HepG2 (cell line): Measurements from ENCODE around the gene DGCR2. TPM values are rescaled to one million over a fixed set of nuclear protein-coding genes. Genes with fewer than 3 reads are reported as not detected.

Experiments used
- ATAC-seq: fragments of 200-7000 bp; cut with Tn5 transposase; 3 replicates; pipeline ENCODE4 v1.9.1; 2020; ENCODE audit warnings: mild to moderate bottlenecking, moderate library complexity
- BruUV-seq: library from RNA; stranded (reverse); fragments of 400-500 nt; replicated peaks from 2 replicates; lab custom pipeline; 2021; lab: Mats Ljungman, UMichigan
- CTCF ChIA-PET: fragments of 300-600 bp; formaldehyde crosslinking; extraction: SDS; loops from one replicate; lab custom pipeline; 2021; ENCODE audit warnings: low total read pairs, inconsistent platforms, low intra/inter-chr PET ratio; lab: Yijun Ruan, JAX
- POLR2A ChIA-PET: fragments of 350-600 bp; sonication (Branson Sonifier 250); formaldehyde crosslinking; loops from one replicate; lab custom pipeline; 2020; ENCODE audit warnings: antibody characterized with exemption, inconsistent platforms; lab: Yijun Ruan, JAX
- DNase-seq: peaks from one replicate; pipeline ENCODE4 v3.0.0-alpha.2; 2015; ENCODE audit warnings: low spot score
- FAIRE-seq: peaks from 3 replicates; lab custom pipeline; 2011; peaks lifted over from hg19 to GRCh38; lab: Jason Lieb, UNC
- H2AFZ ChIP-seq: one replicate; pipeline ENCODE4 v1.6.1; 2011; ENCODE audit warnings: low read length, inconsistent platforms
- H3K27ac ChIP-seq: fragments of 300-600 bp; 3 replicates; pipeline ENCODE4 v1.8.0; 2011; ENCODE audit warnings: mixed run types, mild to moderate bottlenecking, mixed read lengths, low read length, inconsistent platforms; ENCODE audit not compliant: insufficient read depth; ENCODE audit errors: extremely low read length
- H3K27me3 ChIP-seq, 2 experiments: fragments of 200-600 bp in 1 of 2; 2 replicates in 1 of 2; 3 replicates in 1 of 2; pipeline versions ENCODE4 v1.6.0 to v1.8.0; 2011; ENCODE audit warnings: low read length in 2 of 2, mild to moderate bottlenecking in 2 of 2, moderate library complexity in 2 of 2, inconsistent platforms in 1 of 2; ENCODE audit not compliant: insufficient read depth in 2 of 2, control insufficient read depth in 1 of 2
- H3K36me3 ChIP-seq, 2 experiments: fragments of 200-600 bp in 1 of 2; replicated peaks in 1 of 2; 2 replicates in 1 of 2; 3 replicates in 1 of 2; pipeline versions ENCODE4 v1.5.1 to v1.8.0; 2011; ENCODE audit warnings: low read length in 2 of 2, inconsistent platforms in 1 of 2; ENCODE audit not compliant: insufficient read depth in 2 of 2, control insufficient read depth in 1 of 2
- H3K4me1 ChIP-seq: 2 replicates; pipeline ENCODE4 v1.5.1; 2012; ENCODE audit warnings: low read length, inconsistent platforms; ENCODE audit not compliant: insufficient read depth
- H3K4me2 ChIP-seq: 2 replicates; pipeline ENCODE4 v1.6.0; 2011; ENCODE audit warnings: low read depth, low read length, inconsistent platforms
- H3K4me3 ChIP-seq, 3 experiments: fragments of 200-600 bp in 1 of 3; sonication (generic), shearing (Covaris generic) in 1 of 3; replicated peaks in 1 of 3; 2 replicates each; pipeline ENCODE4 v1.5.1; 2011 to 2016; ENCODE audit warnings: low read length in 3 of 3, inconsistent platforms in 2 of 3, low read depth in 2 of 3, mild to moderate bottlenecking in 2 of 3, control low read depth in 1 of 3, mixed read lengths in 1 of 3; ENCODE audit not compliant: insufficient read depth in 1 of 3
- H3K79me2 ChIP-seq: one replicate; pipeline ENCODE4 v1.6.1; 2011; ENCODE audit warnings: low read length, inconsistent platforms; ENCODE audit not compliant: insufficient read depth
- H3K9ac ChIP-seq: 2 replicates; pipeline ENCODE4 v1.6.0; 2011; ENCODE audit warnings: mild to moderate bottlenecking, low read depth, low read length, inconsistent platforms; ENCODE audit not compliant: insufficient read depth
- H3K9me3 ChIP-seq: 2 replicates; pipeline ENCODE4 v1.5.1; 2012; ENCODE audit warnings: mild to moderate bottlenecking, low read length
- H4K20me1 ChIP-seq: 2 replicates; pipeline ENCODE4 v1.6.0; 2011; ENCODE audit warnings: inconsistent platforms, mild to moderate bottlenecking, low read length, moderate library complexity; ENCODE audit not compliant: insufficient read depth
- JUN ChIP-seq: sonication (generic); formaldehyde crosslinking; IDR thresholded peaks from 2 replicates; pipeline ENCODE4 v1.4.0; 2020; ENCODE audit warnings: mild to moderate bottlenecking, missing genetic modification reagents
- RBM39 ChIP-seq: fragments of 200-400 bp; formaldehyde crosslinking; IDR thresholded peaks from one replicate; pipeline ENCODE4 v1.6.1; 2018; ENCODE audit warnings: antibody characterized with exemption, mild to moderate bottlenecking, low read depth, low read length; ENCODE audit not compliant: poor library complexity, severe bottlenecking
- RFXAP ChIP-seq: sonication (generic); formaldehyde crosslinking; IDR thresholded peaks from 2 replicates; pipeline ENCODE4 v1.4.0; 2020; ENCODE audit warnings: missing genetic modification reagents, borderline replicate concordance
- WGBS: methylation state at CpG from one replicate; pipeline ENCODE4 v1.1.6; 2017; ENCODE audit warnings: low lambda C conversion rate; 5-methylcytosine and 5-hydroxymethylcytosine counted together
- in situ Hi-C: cut with HindIII; loops from 2 replicates; pipeline ENCODE4 v1.10.0; 2017; ENCODE audit warnings: low pct_unique_long_range_greater_than_20kb; ENCODE audit not compliant: extremely low pct_ligation_motif_present
- intact Hi-C: fragments of 100-400 bp; cut with micrococcal nuclease; formaldehyde crosslinking; loops from one replicate; pipeline ENCODE4 v1.10.0; 2022; ENCODE audit not compliant: unreplicated experiment
- polyA plus RNA-seq, 8 experiments: library from polyadenylated mRNA; depleted of rRNA in 3 of 8; stranded (reverse) in 7 of 8; unstranded in 1 of 8; fragments of >200 nt; fragmentation: Illumina TruSeq in 4 of 8; extraction: Trizol in 4 of 8; gene quantifications; 2 replicates each; pipeline versions ENCODE4 v1.2.1 to v1.2.3, GENCODE V29; 2011 to 2016; ENCODE audit warnings: low read depth in 4 of 8, missing spikeins in 1 of 8, mixed read lengths in 1 of 8; ENCODE audit not compliant: insufficient read depth in 1 of 8
- total RNA-seq, 5 experiments: library from RNA; depleted of rRNA; stranded (reverse); fragments of >200 nt; fragmentation: Illumina TruSeq; extraction: Trizol; gene quantifications; 2 replicates each; pipeline ENCODE4 v1.2.3, GENCODE V29; 2016; ENCODE audit warnings: low read depth in 1 of 5
- TF ChIP-seq, protein P1 (sequence below): sonication (generic); formaldehyde crosslinking; IDR thresholded peaks from 2 replicates; pipeline ENCODE4 v1.8.0; 2022; ENCODE audit warnings: missing genetic modification reagents, mild to moderate bottlenecking, inconsistent platforms, borderline replicate concordance
- TF ChIP-seq, protein P2 (sequence below): sonication (generic); formaldehyde crosslinking; IDR thresholded peaks from 2 replicates; pipeline ENCODE4 v1.9.0; 2021; ENCODE audit warnings: missing genetic modification reagents, mild to moderate bottlenecking, borderline replicate concordance

Gene DGCR2
- total and polyA plus RNA-seq, 2 of the 13 experiments (the other 11 are each of a cell fraction or from before 2014, with no cell fraction given) = 23.1 to 35.3 TPM

DNA sequence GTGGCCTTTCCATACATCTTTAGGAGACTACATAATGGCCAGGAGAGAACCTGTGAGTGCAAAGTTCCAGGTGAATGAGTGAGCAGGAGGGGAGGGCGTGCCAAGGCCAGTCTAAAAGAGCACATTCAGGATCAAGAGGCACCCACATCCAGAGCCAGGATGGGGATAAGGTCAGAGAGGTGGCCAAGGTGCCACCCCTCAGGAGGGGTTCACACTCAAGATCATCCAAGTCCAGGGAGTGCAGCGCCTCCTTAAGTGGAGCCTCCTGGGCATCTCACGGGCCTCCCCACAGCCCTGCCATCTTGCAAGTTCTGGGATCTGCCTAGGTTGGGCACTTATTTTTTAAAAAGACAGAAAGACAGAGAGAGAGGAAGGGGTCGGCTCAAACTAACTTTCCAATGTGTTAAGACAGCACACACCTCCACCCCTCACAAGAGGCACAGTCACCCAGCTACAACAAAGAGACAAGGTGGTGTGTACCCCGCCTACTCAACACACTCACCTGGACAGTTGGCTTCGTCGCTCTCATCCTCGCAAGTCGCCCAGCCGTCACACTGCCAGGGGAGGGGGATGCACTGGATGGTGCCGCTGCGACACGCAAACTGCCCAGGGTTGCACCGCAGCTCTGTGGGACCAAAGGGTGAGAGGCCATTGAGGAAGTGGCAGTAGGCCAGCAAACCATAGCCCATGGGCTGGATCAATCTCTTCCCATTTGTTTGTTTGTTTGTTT lies 33.2 kb downstream of the DGCR2 start:
- 0 out of 2 replicates have a peak, but pooled peaks cover 4% of the 10 kb centered on the region for H4K20me1 ChIP-seq
- peaks cover 24% of the 10 kb centered on the region for H3K4me1 ChIP-seq
- H3K9ac ChIP-seq = no peak overlapping the region
- H3K36me3 ChIP-seq = peaks cover 8 to 25% of the 10 kb centered on the region in 2 experiments
- in situ Hi-C loops = no loop called here
- CTCF ChIA-PET = no interaction called here
- no peaks in the 10 kb centered on the region for H3K9me3 ChIP-seq
- POLR2A ChIA-PET = no interaction called here
- ATAC-seq = no peak
- TF ChIP-seq, protein P1, sequence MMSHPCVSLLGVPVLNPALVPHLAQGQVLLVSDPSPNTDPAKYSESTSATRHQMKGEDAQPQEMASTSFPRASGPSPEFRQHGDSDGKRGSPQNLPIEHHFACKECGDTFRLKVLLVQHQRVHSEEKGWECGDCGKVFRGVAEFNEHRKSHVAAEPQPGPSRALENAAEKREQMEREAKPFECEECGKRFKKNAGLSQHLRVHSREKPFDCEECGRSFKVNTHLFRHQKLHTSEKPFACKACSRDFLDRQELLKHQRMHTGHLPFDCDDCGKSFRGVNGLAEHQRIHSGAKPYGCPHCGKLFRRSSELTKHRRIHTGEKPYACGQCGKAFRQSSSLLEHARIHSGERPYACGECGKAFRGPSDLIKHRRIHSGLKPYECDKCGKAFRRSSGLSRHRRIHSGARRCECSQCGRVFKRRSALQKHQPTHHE (CRISPR knock-in tag) = no peak
- no peak for TF ChIP-seq RBM39
- TF ChIP-seq JUN = no peak
- no peak for TF ChIP-seq RFXAP (CRISPR knock-in tag)
- TF ChIP-seq, protein P2, sequence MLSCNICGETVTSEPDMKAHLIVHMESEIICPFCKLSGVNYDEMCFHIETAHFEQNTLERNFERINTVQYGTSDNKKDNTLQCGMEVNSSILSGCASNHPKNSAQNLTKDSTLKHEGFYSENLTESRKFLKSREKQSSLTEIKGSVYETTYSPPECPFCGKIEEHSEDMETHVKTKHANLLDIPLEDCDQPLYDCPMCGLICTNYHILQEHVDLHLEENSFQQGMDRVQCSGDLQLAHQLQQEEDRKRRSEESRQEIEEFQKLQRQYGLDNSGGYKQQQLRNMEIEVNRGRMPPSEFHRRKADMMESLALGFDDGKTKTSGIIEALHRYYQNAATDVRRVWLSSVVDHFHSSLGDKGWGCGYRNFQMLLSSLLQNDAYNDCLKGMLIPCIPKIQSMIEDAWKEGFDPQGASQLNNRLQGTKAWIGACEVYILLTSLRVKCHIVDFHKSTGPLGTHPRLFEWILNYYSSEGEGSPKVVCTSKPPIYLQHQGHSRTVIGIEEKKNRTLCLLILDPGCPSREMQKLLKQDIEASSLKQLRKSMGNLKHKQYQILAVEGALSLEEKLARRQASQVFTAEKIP (CRISPR knock-in tag) = no peak
- H3K4me2 ChIP-seq = no peak overlapping the region
- intact Hi-C loops = no loop called here
- H3K27me3 ChIP-seq = no peaks in the 10 kb centered on the region; a peak in 1 of 5 replicates
- no peak overlapping the region for H3K4me3 ChIP-seq
- no peak overlapping the region for H2AFZ ChIP-seq
- DNase-seq = no peak
- no peaks in the 10 kb centered on the region for H3K79me2 ChIP-seq
- BruUV-seq = no TSS peak
- FAIRE-seq = no peak
- 98% methylated on average over 14 of the region's 14 CpGs for WGBS
- H3K27ac ChIP-seq = no peak overlapping the region
